Measurements from ENCODE around the gene RAB3C. TPM values are rescaled to one million over a fixed set of nuclear protein-coding genes. Genes with fewer than 3 reads are reported as not detected.

Gene RAB3C
- total and polyA plus RNA-seq, 2 experiments from 2014 or later = 15.0 to 30.6 TPM

- H3K9me2 ChIP-seq (ENCODE audit: insufficient read depth) = no peaks in the 10 kb centered on the region
- no peak overlapping the region for H3K27ac ChIP-seq (ENCODE audit: low read depth)
- H3K27ac Mint-ChIP-seq = no peak overlapping the region
Observed at GRCh38 chr5:58890701-58891085, 307.8 kb downstream of the RAB3C start.

More at GRCh38 chr5:58890701-58891085, 307.8 kb downstream of the RAB3C start:
- Histone ChIP-seq H3K4me3 (no peak overlapping the region), H3K4me1 (ENCODE audit: insufficient read depth) (no peaks in the 10 kb centered on the region; the same call in 1 of the 2 replicates), H3F3A (replicated peaks; ENCODE audit: low read depth) (no peaks in the 10 kb centered on the region), H3K4me2 (no peak overlapping the region), H3K79me2 (replicated peaks; ENCODE audit: insufficient read depth) (no peaks in the 10 kb centered on the region), H4K20me1 (replicated peaks; ENCODE audit: insufficient read depth) (no peaks in the 10 kb centered on the region), H2AFZ (peak overlapping the region; percentile 95), H3K27me3 (ENCODE audit: insufficient read depth) (no peaks in the 10 kb centered on the region), H3K36me3 (ENCODE audit: insufficient read depth) (no peaks in the 10 kb centered on the region)
- H3K27me3 Mint-ChIP-seq (ENCODE audit: insufficient read depth, low read depth, poor library complexity) = no peaks in the 10 kb centered on the region
- no peak for ATAC-seq
- no peak for TF ChIP-seq JUNB (IDR thresholded peaks at IDR 0.05; ENCODE audit: unreplicated experiment)
- no peak for TF ChIP-seq STAT1 (IDR thresholded peaks at IDR 0.05; ENCODE audit: unreplicated experiment)
- TF ChIP-seq REST (IDR thresholded peaks at IDR 0.05; ENCODE audit: unreplicated experiment) = no peak
- TF ChIP-seq NANOG (IDR thresholded peaks at IDR 0.05; ENCODE audit: borderline replicate concordance) = no peak
- TF ChIP-seq ZNF331 (CRISPR knock-in tag; IDR thresholded peaks at IDR 0.05; ENCODE audit: low read depth) = no peak
- no peak for TF ChIP-seq EZH2 (IDR thresholded peaks at IDR 0.05; ENCODE audit: low read depth, unreplicated experiment)
- no peak for TF ChIP-seq POLR2AphosphoS5 (IDR thresholded peaks at IDR 0.05; ENCODE audit: low read depth)
- TF ChIP-seq EZH2phosphoT487 (IDR thresholded peaks at IDR 0.05; ENCODE audit: unreplicated experiment) = no peak
- TF ChIP-seq CTCF (conservative IDR thresholded peaks at IDR 0.05; ENCODE audit: low read depth in 2 of 2) = no peak
- no peak for TF ChIP-seq ZNF114 (CRISPR knock-in tag; IDR thresholded peaks at IDR 0.05)
- TF ChIP-seq CREB1 (CRISPR knock-in tag; IDR thresholded peaks at IDR 0.05; ENCODE audit: low read depth) = no peak
- no peak for TF ChIP-seq ZNF462 (CRISPR knock-in tag; IDR thresholded peaks at IDR 0.05)
- TF ChIP-seq ETS1 (IDR thresholded peaks at IDR 0.05) = no peak
- no peaks in the 10 kb centered on the region for H3K9me3 Mint-ChIP-seq
- no peaks in the 10 kb centered on the region for H3K36me3 Mint-ChIP-seq (ENCODE audit: low read depth)
- H3K4me1 Mint-ChIP-seq = peaks cover 17% of the 10 kb centered on the region
- DNase-seq (ENCODE audit: low spot score) = no peak
- no peak overlapping the region for H3K4me3 Mint-ChIP-seq
